HCEC 1CT (cell line): ENCODE measurements around the gene CREB3L2.

Experiments used
- DNase-seq: peaks from one replicate; pipeline ENCODE4 v3.0.0-alpha.2; 2017

Gene CREB3L2

GRCh38 chr7:137967143-137968018 is 34.5 kb downstream of the CREB3L2 start:
- peak; percentile 89 for DNase-seq

GRCh38 chr7:137966641-137967142 is 35.2 kb downstream of the CREB3L2 start:
- no peak for DNase-seq

- DNase-seq = no peak
These were observed 35.8 kb downstream of the CREB3L2 start for GRCh38 chr7:137965942-137966640.

GRCh38 chr7:137964824-137965545 is 36.9 kb downstream of the CREB3L2 start:
- no peak for DNase-seq

GRCh38 chr7:137962875-137963507 is 38.9 kb downstream of the CREB3L2 start:
- DNase-seq = no peak

GRCh38 chr7:137962491-137962874 is 39.4 kb downstream of the CREB3L2 start:
- DNase-seq = no peak

- DNase-seq = peak; percentile 70
These were observed 40.4 kb downstream of the CREB3L2 start for GRCh38 chr7:137961200-137962177.

- DNase-seq = no peak
These were observed 41.9 kb downstream of the CREB3L2 start for GRCh38 chr7:137960020-137960419.

GRCh38 chr7:137958470-137959431 is 43.1 kb downstream of the CREB3L2 start:
- no peak for DNase-seq

GRCh38 chr7:137957887-137958286 is 44.0 kb downstream of the CREB3L2 start:
- DNase-seq = no peak

GRCh38 chr7:137956591-137956990 is 45.3 kb downstream of the CREB3L2 start:
- no peak for DNase-seq

GRCh38 chr7:137956183-137956582 is 45.7 kb downstream of the CREB3L2 start:
- DNase-seq = no peak

- peak; percentile 58 for DNase-seq
These were observed 47.3 kb downstream of the CREB3L2 start for GRCh38 chr7:137954614-137955013.

GRCh38 chr7:137953665-137954470 is 48.0 kb downstream of the CREB3L2 start:
- peak; percentile 83 for DNase-seq

- peak; percentile 99 for DNase-seq
These were observed 48.7 kb downstream of the CREB3L2 start for GRCh38 chr7:137953043-137953664.

GRCh38 chr7:137952426-137952805 is 49.5 kb downstream of the CREB3L2 start:
- DNase-seq = no peak

- DNase-seq = no peak
These were observed 50.0 kb downstream of the CREB3L2 start for GRCh38 chr7:137951700-137952425.

GRCh38 chr7:137950967-137951366 is 50.9 kb downstream of the CREB3L2 start:
- DNase-seq = no peak
